Mucosa of rectum (tissue), 2 donors: ENCODE measurements around the gene HNRNPH2.

ENCODE experiments used
- H3K27ac ChIP-seq, 2 donors: one replicate each; pipeline ENCODE4 v1.7.0; 2013; ENCODE audit warnings: inconsistent platforms in 2 of 2, low read depth in 2 of 2, low read length in 2 of 2
- H3K27me3 ChIP-seq, 2 donors: one replicate each; pipeline ENCODE4 v1.7.0; 2013; ENCODE audit warnings: low read length in 2 of 2; ENCODE audit not compliant: control insufficient read depth in 2 of 2, insufficient read depth in 2 of 2
- H3K36me3 ChIP-seq, 2 donors: one replicate each; pipeline ENCODE4 v1.7.0; 2013; ENCODE audit warnings: low read length in 2 of 2; ENCODE audit not compliant: control insufficient read depth in 2 of 2, insufficient read depth in 2 of 2
- H3K4me1 ChIP-seq, 2 donors: one replicate each; pipeline ENCODE4 v1.7.0; 2013; ENCODE audit warnings: low read length in 2 of 2, mild to moderate bottlenecking in 1 of 2; ENCODE audit not compliant: control insufficient read depth in 2 of 2, insufficient read depth in 2 of 2
- H3K4me3 ChIP-seq, 2 donors: one replicate each; pipeline ENCODE4 v1.7.0; 2013; ENCODE audit warnings: low read length in 2 of 2
- H3K9ac ChIP-seq, 2 donors: one replicate each; pipeline ENCODE4 v1.7.0; 2013; ENCODE audit warnings: low read length in 2 of 2, low read depth in 1 of 2, mild to moderate bottlenecking in 1 of 2
- H3K9me3 ChIP-seq, 2 donors: one replicate each; pipeline ENCODE4 v1.7.0; 2013; ENCODE audit warnings: low read length in 2 of 2; ENCODE audit not compliant: control insufficient read depth in 2 of 2
- donor health status: healthy.
- donor health status: Normal muscosa, but diverticular disease.

The HNRNPH2 gene

DNA sequence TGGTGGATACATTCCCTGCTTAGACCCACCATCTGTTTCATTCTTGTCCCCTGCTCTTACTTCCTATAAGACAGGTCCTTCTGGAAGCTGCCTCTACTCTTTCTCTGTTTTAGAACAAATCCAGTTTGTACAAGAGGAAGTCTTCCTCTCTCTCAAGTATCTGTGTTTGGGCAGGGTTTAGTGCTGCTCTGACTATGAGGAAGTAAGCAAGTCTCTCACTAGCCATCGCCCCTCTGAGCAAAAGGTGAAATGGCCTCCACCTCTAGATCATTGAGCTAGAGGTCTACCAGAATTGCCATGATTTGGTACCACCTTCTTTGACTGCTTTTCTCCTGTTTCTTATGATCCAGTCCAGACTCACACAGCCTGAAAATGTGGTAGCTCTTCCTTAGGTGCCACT is 30.5 kb upstream of the HNRNPH2 start:
- H3K27me3 ChIP-seq: peaks cover 2 to 5% of the 10 kb centered on the region in 2 donors
- H3K27ac ChIP-seq: no peak overlapping the region
- H3K9me3 ChIP-seq: no peaks in the 10 kb centered on the region
- no peak overlapping the region for H3K9ac ChIP-seq
- no peak overlapping the region for H3K4me3 ChIP-seq
- no peaks in the 10 kb centered on the region for H3K36me3 ChIP-seq
- no peaks in the 10 kb centered on the region for H3K4me1 ChIP-seq

DNA sequence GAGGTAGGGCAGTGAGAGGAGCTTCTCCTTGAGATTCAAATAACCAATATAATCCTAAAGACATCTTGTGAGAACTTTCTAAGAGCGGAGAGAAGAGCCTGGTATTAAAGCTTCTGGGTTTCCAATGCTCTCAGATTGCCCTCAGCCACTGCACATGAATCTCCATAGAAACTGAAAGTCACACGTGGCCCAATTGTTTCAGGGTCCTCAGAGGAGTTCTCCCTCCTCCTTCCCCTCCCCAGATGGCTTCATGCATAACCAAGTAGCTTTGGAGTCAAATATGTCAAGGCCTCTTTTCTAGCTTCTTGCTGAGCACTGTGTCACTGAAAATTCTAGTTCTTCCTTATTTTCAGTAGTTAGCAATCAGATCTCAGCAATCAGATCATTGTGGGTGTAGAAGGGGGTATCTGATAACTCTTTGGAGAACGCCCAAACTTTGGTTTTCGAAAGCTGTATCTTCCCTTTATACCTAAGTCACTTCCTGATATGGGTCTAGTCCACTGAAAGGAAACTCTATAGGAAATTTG is 24.3 kb upstream of the HNRNPH2 start:
- H3K9ac ChIP-seq: no peak overlapping the region
- H3K4me3 ChIP-seq: peak overlapping the region in 1 of 2 donors; percentile 13
- peaks cover 0 to 5% of the 10 kb centered on the region in 2 donors for H3K27me3 ChIP-seq
- H3K9me3 ChIP-seq: no peaks in the 10 kb centered on the region
- H3K36me3 ChIP-seq: no peaks in the 10 kb centered on the region
- no peak overlapping the region for H3K27ac ChIP-seq
- H3K4me1 ChIP-seq: no peaks in the 10 kb centered on the region

DNA sequence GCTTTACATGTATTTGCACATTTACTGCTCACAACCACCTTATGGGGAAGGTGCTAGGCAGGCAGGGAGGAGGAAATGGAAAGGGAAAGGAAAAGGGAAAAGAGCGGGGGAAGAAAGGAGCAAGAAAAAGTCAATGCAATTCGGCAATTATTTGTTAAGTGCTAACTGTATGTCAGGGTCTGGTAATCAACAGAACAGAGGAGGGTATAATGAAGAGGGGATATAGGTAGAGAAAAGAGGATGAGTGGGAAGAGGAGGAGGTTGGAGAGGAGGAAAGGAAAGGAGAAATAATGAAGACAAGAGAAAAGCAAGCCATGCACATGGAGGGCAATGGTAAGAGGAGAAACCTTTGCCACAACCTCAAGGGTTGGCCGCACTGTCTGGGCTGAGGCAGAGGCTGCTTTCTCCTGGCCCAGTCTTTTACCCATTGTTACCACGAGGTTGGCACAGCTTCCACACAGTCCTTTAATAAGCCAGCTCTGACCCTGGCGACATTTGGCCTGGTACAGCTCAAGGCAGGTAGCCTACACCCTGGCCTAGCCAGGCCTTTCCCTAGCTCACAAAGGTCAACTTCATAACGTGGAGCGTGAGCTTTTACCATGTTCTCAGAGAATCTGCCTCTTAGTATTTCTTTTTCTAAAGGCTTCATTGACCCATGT is 22.9 kb upstream of the HNRNPH2 start:
- Histone ChIP-seq H3K27ac (peak overlapping the region in 1 of 2 donors; percentile 50), H3K4me1 (no peaks in the 10 kb centered on the region), H3K4me3 (peak overlapping the region in 1 of 2 donors; percentile 57), H3K36me3 (no peaks in the 10 kb centered on the region), H3K27me3 (no peaks in the 10 kb centered on the region), H3K9me3 (no peaks in the 10 kb centered on the region), H3K9ac (no peak overlapping the region)

DNA sequence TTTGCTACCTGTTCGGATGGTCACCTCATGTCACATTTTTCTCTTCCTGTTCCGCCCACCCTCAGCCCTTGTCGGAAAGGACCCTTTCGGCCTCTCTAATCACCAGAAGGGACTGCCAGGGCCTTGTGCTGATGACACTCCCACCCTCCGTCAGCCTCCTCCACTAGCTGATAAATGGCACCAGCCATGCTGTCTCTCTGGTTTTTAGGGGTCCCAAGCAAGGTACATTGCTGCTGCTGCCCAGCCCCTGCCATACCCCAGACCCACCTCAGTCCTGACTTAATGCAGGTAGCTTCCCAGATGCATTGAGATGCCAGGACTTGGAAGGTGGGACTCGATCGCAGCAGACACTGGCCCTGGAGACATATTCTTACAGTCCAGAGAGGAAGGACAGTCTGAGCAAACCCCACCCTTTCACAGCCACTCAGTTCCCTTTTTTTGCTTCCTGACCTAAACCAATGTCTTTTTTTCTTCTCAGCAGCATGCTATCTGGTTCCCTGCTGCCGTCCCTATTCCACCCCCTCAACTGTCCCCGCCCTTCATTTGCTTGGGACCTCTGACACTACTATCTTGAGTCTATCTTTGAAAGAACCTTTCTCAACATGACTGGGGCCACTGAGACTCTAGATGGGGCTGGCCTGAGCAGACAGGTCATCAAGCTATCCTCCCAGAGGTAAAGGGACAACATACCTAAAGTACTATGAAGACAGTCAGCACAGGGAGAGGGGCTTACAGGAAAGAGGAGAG is 22.1 kb upstream of the HNRNPH2 start, which contains the start of gene BTK:
TSS of gene BTK (minus strand) at position 397 of the 747 bp plus-strand sequence. CDS start 10,907 bp downstream, outside the sequence.
- H3K27ac ChIP-seq: peak within 1 kb of the TSS in 1 of 2 donors; percentile 50
- no peaks in the 10 kb centered on the region for H3K27me3 ChIP-seq
- peak within 1 kb of the TSS; percentile 17 to 57 for H3K4me3 ChIP-seq
- no peaks in the 10 kb centered on the region for H3K4me1 ChIP-seq
- no peaks in the 10 kb centered on the region for H3K9me3 ChIP-seq
- no peaks in the 10 kb centered on the region for H3K36me3 ChIP-seq
- peak within 1 kb of the TSS in 1 of 2 donors; percentile 14 for H3K9ac ChIP-seq

DNA sequence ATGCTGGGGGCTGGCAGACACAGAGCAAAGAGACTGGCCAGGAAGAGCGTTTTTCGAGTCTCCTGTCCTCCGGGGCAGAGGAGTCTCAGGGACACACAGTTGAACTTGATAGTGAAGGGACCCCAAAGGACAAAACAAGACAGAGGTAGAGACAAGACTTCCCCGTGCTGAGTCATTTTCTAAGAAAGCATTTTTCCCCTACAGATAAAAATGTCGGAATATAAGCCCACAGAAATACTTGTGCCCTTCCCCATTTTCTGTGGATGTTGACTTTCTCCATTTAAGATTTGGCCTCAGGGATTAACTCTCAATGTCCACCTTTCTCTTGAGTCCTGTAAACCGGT is 21.5 kb upstream of the HNRNPH2 start:
- H3K4me3 ChIP-seq: no peak overlapping the region
- peak overlapping the region in 1 of 2 donors; percentile 40 for H3K27ac ChIP-seq
- no peaks in the 10 kb centered on the region for H3K4me1 ChIP-seq
- no peak overlapping the region for H3K9ac ChIP-seq
- no peaks in the 10 kb centered on the region for H3K27me3 ChIP-seq
- H3K36me3 ChIP-seq: no peaks in the 10 kb centered on the region
- no peaks in the 10 kb centered on the region for H3K9me3 ChIP-seq

DNA sequence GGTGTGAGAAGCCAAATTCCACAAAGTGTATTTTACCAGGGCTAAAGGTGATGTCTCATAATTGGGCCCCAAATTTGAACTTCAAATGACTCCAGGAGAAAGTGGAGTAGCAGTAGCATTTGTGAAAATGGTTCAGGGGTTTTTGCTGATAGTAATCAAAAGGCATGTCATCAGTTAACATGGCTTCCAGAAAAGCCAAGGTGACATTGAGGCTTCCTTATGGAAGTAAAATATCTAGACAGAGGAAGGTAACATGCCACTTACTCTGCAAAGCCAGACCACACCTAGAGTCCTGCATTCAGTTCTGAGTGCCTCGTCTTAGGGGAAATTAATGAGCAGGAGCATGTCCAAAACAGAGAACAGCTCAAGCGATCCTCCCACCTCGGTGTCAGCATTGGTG is 19.4 kb upstream of the HNRNPH2 start:
- H3K4me1 ChIP-seq: no peaks in the 10 kb centered on the region
- no peak overlapping the region for H3K9ac ChIP-seq
- no peaks in the 10 kb centered on the region for H3K9me3 ChIP-seq
- no peak overlapping the region for H3K4me3 ChIP-seq
- no peak overlapping the region for H3K27ac ChIP-seq
- H3K27me3 ChIP-seq: no peaks in the 10 kb centered on the region
- H3K36me3 ChIP-seq: no peaks in the 10 kb centered on the region

DNA sequence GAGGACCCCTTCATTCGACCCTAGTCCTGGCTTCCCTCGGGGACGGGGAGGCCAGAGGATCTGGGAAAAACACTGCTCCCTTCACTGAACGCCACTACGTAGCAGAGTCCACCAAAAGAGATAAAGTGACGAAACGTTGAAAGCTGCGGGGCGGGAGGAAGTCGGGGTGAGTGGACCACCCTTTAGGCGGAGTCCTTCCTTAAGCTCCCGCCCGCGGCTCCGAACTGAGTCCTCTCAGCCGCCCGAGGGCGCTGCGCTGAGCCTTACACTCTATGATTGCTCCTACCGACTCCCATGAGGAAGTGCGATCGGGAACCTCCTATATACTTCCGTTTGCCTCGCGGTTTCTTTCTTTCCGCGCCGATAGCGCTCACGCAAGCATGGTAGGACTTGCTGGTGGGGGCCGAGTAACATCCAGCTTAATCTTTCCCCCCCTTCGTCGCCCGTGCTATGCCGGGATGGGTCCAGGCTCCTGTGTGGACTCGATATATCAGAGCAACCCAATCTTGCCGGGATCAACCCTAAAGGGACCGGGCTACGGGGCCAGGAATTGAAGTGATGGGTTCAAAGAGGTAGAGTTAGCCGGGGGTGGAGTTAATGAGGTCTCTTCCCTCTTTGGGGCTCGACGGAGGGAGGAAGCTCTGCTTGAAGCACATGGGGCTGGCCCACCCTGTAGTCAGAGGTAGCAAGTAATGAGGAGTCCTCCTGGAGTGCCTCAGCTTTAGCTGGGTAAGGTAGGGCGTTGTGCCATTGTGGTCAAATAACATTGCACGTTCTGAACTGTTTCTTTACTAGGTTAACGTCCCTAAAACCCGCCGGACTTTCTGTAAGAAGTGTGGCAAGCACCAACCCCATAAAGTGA is 17.1 kb upstream of the HNRNPH2 start, which contains the start of gene RPL36A:
TSS of gene RPL36A (plus strand) at position 348 of the 862 bp plus-strand sequence. CDS start at position 381, 33 bp downstream.
- peak within 1 kb of the TSS; percentile 64 to 68 for H3K27ac ChIP-seq
- no peaks in the 10 kb centered on the region for H3K9me3 ChIP-seq
- H3K36me3 ChIP-seq: peaks cover 3 to 4% of the 10 kb centered on the region in 2 donors
- peak within 1 kb of the TSS; percentile 71 to 77 for H3K9ac ChIP-seq
- H3K27me3 ChIP-seq: no peaks in the 10 kb centered on the region
- H3K4me1 ChIP-seq: no peaks in the 10 kb centered on the region
- H3K4me3 ChIP-seq: peak within 1 kb of the TSS; percentile 73 to 78

DNA sequence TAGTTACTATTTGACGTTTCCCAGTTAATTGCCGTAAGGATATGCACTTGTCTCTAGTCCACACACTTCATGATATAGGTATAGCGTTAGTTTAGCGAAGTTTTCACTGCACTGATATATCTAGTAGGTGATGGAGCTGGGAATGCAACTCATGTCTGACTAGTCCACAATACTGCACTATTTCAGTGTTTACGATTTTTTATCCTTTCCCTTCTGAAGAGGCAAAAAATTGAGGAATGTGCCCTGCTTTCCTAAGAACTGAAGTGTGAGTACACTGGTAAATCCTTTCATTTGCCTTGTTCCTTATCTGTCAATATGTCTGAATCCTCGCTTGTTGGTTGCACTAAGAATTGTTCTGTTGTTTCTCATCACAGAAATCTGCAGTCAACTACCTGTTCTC is 16.2 kb upstream of the HNRNPH2 start:
- no peaks in the 10 kb centered on the region for H3K4me1 ChIP-seq
- H3K9ac ChIP-seq: peak overlapping the region; percentile 54 to 77
- H3K36me3 ChIP-seq: peaks cover 3 to 4% of the 10 kb centered on the region in 2 donors
- H3K27me3 ChIP-seq: no peaks in the 10 kb centered on the region
- peak overlapping the region; percentile 73 to 78 for H3K4me3 ChIP-seq
- no peaks in the 10 kb centered on the region for H3K9me3 ChIP-seq
- no peak overlapping the region for H3K27ac ChIP-seq

DNA sequence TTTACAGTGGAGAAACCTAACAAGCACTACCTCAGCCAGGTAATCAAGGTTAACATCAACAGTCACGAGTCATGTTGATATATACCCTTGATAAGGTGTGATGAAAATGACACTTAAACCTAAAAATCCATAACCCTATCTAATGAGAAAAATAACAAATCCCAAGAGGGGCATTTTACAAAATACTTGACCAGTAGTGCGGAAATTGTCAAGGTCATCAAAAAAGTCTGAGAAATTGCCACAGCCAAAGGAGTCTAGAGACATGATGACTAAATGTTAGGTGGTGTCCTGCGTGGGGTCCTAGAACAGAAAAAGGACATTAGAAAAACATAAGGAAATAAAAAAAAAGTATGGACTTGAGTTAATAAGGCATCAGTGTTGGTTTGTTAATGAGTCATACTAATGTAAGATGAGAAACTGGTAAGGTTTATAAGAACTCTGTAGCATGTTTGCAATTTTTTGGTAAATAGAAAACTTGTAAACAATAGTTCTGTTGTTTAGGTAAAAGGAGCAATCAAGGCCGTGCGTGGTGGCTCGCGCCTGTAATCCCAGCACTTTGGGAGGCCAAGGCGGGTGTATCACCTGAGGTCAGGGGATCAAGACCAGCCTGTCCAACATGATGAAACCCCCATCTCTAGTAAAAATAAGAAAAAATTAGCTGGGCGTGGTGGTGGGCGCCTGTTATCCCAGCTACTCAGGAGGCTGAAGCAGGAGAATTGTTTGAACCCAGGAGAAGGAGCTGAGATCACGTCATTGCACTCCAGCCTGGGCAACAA is 14.3 kb upstream of the HNRNPH2 start:
- H3K36me3 ChIP-seq: peaks cover 3 to 4% of the 10 kb centered on the region in 2 donors
- no peak overlapping the region for H3K9ac ChIP-seq
- H3K9me3 ChIP-seq: no peaks in the 10 kb centered on the region
- H3K4me3 ChIP-seq: no peak overlapping the region
- no peaks in the 10 kb centered on the region for H3K4me1 ChIP-seq
- H3K27me3 ChIP-seq: no peaks in the 10 kb centered on the region
- no peak overlapping the region for H3K27ac ChIP-seq
